A549 (cell line): ENCODE measurements around the gene VN1R5.

Experiments
- CTCF ChIP-seq: fragments of >200 bp; sonication (Bioruptor Twin); formaldehyde crosslinking; IDR thresholded peaks from 3 replicates; pipeline ENCODE4 v1.5.1; 2016
- ELK1 ChIP-seq: fragments of 150-350 bp; IDR thresholded peaks from 2 replicates; pipeline ENCODE4 v1.6.1; 2014; ENCODE audit warnings: low read depth, mild to moderate bottlenecking, low read length
- KDM1A ChIP-seq: fragments of 200-600 bp; sonication (generic); IDR thresholded peaks from 2 replicates; pipeline ENCODE4 v1.6.1; 2016; ENCODE audit warnings: low read depth, mild to moderate bottlenecking
- KDM5A ChIP-seq: fragments of 200-600 bp; sonication (generic); IDR thresholded peaks from 2 replicates; pipeline ENCODE4 v1.6.1; 2016; ENCODE audit warnings: antibody characterized with exemption, mild to moderate bottlenecking
- MAX ChIP-seq: IDR thresholded peaks from 2 replicates; pipeline ENCODE4 v1.6.1; 2012
- PHF8 ChIP-seq: fragments of 200-600 bp; sonication (generic); IDR thresholded peaks from 2 replicates; pipeline ENCODE4 v1.6.1; 2016; ENCODE audit warnings: low read depth, mild to moderate bottlenecking, antibody characterized with exemption, moderate library complexity, borderline replicate concordance
- POLR2A ChIP-seq: IDR thresholded peaks from 2 replicates; pipeline ENCODE4 v1.6.1; 2012; ENCODE audit warnings: mild to moderate bottlenecking, low read length
- RAD21 ChIP-seq, 2 experiments: fragments of >200 bp in 1 of 2; sonication (Bioruptor Twin) in 1 of 2; formaldehyde crosslinking in 1 of 2; IDR thresholded peaks in 1 of 2; conservative IDR thresholded peaks in 1 of 2; 2 replicates in 1 of 2; 3 replicates in 1 of 2; pipeline ENCODE4 v1.6.1; 2012 to 2018; ENCODE audit warnings: inconsistent platforms in 1 of 2
- RFX5 ChIP-seq: fragments of 450-650 bp; IDR thresholded peaks from 2 replicates; pipeline ENCODE4 v1.7.1; 2014; ENCODE audit warnings: antibody characterized with exemption, mild to moderate bottlenecking, moderate library complexity

GRCh38 chr1:247222840-247223239 lies 33.0 kb upstream of the VN1R5 start:
- TF ChIP-seq RAD21 (conservative IDR thresholded peaks at IDR 0.05 in 1 of 2, IDR thresholded peaks at IDR 0.05 in 1 of 2) (no peak), MAX (no peak), CTCF (no peak), PHF8 (no peak), KDM1A (no peak), ELK1 (no peak), KDM5A (no peak), POLR2A (no peak), RFX5 (no peak)
